C4-2B (cell line): ENCODE results near the gene JPT2.

ENCODE experiments used
- CTCF ChIP-seq: fragments of 450-650 bp; conservative IDR thresholded peaks from 2 replicates; pipeline ENCODE4 v1.5.1; 2017; ENCODE audit warnings: mild to moderate bottlenecking
- ZFX ChIP-seq: fragments of 450-650 bp; IDR thresholded peaks from 2 replicates; pipeline ENCODE4 v1.6.1; 2017

DNA sequence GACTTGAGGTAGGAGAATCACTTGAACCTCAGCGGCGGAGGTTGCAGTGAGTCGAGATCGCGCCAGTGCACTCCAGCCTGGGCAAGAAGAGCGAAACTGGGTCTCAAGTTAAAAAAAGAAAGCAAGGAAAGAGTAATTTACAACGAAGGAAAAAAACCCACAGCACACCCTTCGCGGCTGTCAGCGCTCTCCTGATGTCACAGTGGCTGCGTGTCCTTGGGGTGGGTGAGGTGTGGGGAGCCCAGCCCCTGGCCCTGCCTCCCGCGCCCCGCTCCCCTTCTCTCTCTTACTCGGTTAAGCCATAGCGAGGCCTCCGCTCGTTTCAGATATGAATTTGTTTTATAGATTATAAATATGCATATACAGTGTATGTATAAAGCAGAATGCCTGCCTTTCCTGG, 740 bp upstream of the JPT2 start:
- TF ChIP-seq CTCF (no peak), ZFX (no peak)
